Keratinocyte (primary cell): Measurements from ENCODE around the gene OR4K14. TPM values are rescaled to one million over a fixed set of nuclear protein-coding genes. Genes with fewer than 3 reads are reported as not detected.

ENCODE experiments used
- DNase-seq: peaks from one replicate; pipeline ENCODE4 v3.0.0-alpha.2; 2011; ENCODE audit warnings: low read depth, missing footprints, low spot score
- FAIRE-seq: peaks from 2 replicates; lab custom pipeline; 2011; peaks lifted over from hg19 to GRCh38; lab: Jason Lieb, UNC
- H2AFZ ChIP-seq: 2 replicates; pipeline ENCODE4 v1.6.0; 2012; ENCODE audit warnings: low read length, control low read depth, inconsistent platforms; ENCODE audit not compliant: control insufficient read depth
- H3K27ac ChIP-seq: 2 replicates; pipeline ENCODE4 v1.5.1; 2011; ENCODE audit warnings: low read length; ENCODE audit not compliant: control insufficient read depth, insufficient read depth
- H3K27me3 ChIP-seq: 3 replicates; pipeline ENCODE4 v1.6.0; 2011; ENCODE audit warnings: low read length; ENCODE audit not compliant: control insufficient read depth, insufficient read depth; ENCODE audit errors: extremely low read depth
- H3K36me3 ChIP-seq, 2 experiments: 2 replicates in 1 of 2; 3 replicates in 1 of 2; pipeline ENCODE4 v1.5.1; 2011; ENCODE audit warnings: low read length in 2 of 2, mild to moderate bottlenecking in 1 of 2; ENCODE audit not compliant: control insufficient read depth in 2 of 2, insufficient read depth in 2 of 2; ENCODE audit errors: extremely low read depth in 1 of 2
- H3K4me1 ChIP-seq: 3 replicates; pipeline ENCODE4 v1.5.1; 2011; ENCODE audit warnings: low read length; ENCODE audit not compliant: control insufficient read depth, insufficient read depth; ENCODE audit errors: extremely low read depth
- H3K4me2 ChIP-seq: 3 replicates; pipeline ENCODE4 v1.6.0; 2011; ENCODE audit warnings: low read depth, low read length; ENCODE audit not compliant: control insufficient read depth, insufficient read depth; ENCODE audit errors: extremely low read depth
- H3K4me3 ChIP-seq, 3 experiments: fragments of 200-600 bp in 1 of 3; sonication (generic) in 1 of 3; 2 replicates in 2 of 3; 3 replicates in 1 of 3; pipeline ENCODE4 v1.5.1; 2011 to 2016; ENCODE audit warnings: low read length in 3 of 3, mild to moderate bottlenecking in 3 of 3, control low read depth in 2 of 3, inconsistent platforms in 1 of 3, low read depth in 1 of 3, mixed read lengths in 1 of 3, mixed run types in 1 of 3, moderate library complexity in 1 of 3; ENCODE audit not compliant: control insufficient read depth in 2 of 3, insufficient read depth in 2 of 3; ENCODE audit errors: extremely low read depth in 1 of 3
- H3K79me2 ChIP-seq: 2 replicates; pipeline ENCODE4 v1.6.0; 2012; ENCODE audit warnings: low read length; ENCODE audit not compliant: control insufficient read depth, insufficient read depth
- H3K9ac ChIP-seq: 3 replicates; pipeline ENCODE4 v1.6.0; 2011; ENCODE audit warnings: low read length; ENCODE audit not compliant: control insufficient read depth, insufficient read depth; ENCODE audit errors: extremely low read depth
- H3K9me1 ChIP-seq: 3 replicates; pipeline ENCODE4 v1.6.0; 2011; ENCODE audit warnings: low read length; ENCODE audit not compliant: control insufficient read depth, insufficient read depth; ENCODE audit errors: extremely low read depth
- H3K9me3 ChIP-seq: 2 replicates; pipeline ENCODE4 v1.5.1; 2012; ENCODE audit warnings: low read depth, low read length; ENCODE audit not compliant: control insufficient read depth
- H4K20me1 ChIP-seq: 3 replicates; pipeline ENCODE4 v1.6.0; 2011; ENCODE audit warnings: low read length; ENCODE audit not compliant: control insufficient read depth, insufficient read depth; ENCODE audit errors: extremely low read depth
- EZH2 ChIP-seq: IDR thresholded peaks from one replicate; pipeline ENCODE4 v1.6.1; 2012; ENCODE audit warnings: inconsistent platforms, mild to moderate bottlenecking, low read length, moderate library complexity
- dilution Hi-C: fragments of 300-500 bp; cut with MboI; formaldehyde crosslinking; loops from one replicate; pipeline ENCODE4 v1.7.0; 2020; ENCODE audit warnings: low sequenced_read_pairs; ENCODE audit not compliant: extremely low pct_ligation_motif_present
- polyA plus RNA-seq, 5 experiments: library from polyadenylated mRNA; depleted of rRNA in 3 of 5; stranded (reverse) in 3 of 5; stranded (forward) in 1 of 5; unstranded in 1 of 5; fragments of >200 nt; gene quantifications; 1 replicate in 1 of 5; 2 replicates in 3 of 5; 3 replicates in 1 of 5; pipeline versions ENCODE4 v1.2.1 to v1.2.3, GENCODE V29; 2011 to 2012; ENCODE audit warnings: missing spikeins in 2 of 5, low read depth in 1 of 5, low replicate concordance in 1 of 5
- TF ChIP-seq, protein P1 (sequence below), 3 experiments: IDR thresholded peaks in 1 of 3; conservative IDR thresholded peaks in 1 of 3; optimal IDR thresholded peaks in 1 of 3; 2 replicates in 2 of 3; 3 replicates in 1 of 3; pipeline versions ENCODE3 to v1.5.1; 2011; ENCODE audit warnings: low read length in 3 of 3, mild to moderate bottlenecking in 3 of 3, moderate library complexity in 2 of 3, control low read depth in 1 of 3, inconsistent platforms in 1 of 3; ENCODE audit not compliant: insufficient read depth in 2 of 3; ENCODE audit errors: extremely low read depth in 1 of 3

OR4K14 gene
- polyA plus RNA-seq, 1 donor (not counting 4 experiments of a cell fraction or from before 2014, with no cell fraction given) = not detected

DNA sequence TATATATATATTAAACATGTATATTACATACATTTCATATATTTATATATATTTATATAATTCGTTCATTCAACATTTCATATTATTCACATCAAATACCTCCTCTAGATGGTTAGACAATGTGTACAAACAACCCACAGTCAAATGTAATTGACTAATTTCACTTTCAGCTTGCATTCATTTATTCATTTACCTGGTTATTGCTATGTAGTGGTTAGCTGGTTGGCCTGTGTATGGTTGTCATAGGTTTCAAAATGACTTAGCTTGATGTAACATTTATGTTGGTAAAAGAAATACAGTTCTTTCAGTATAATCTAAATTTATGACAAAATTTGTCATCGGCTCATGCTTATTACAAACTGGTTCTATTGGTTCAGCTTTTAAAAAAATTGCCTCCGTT lies 16.3 kb upstream of the OR4K14 start:
- no peaks in the 10 kb centered on the region for H3K36me3 ChIP-seq
- dilution Hi-C loops = no loop called here
- no peak overlapping the region for H2AFZ ChIP-seq
- H3K4me2 ChIP-seq = no peak overlapping the region
- no peaks in the 10 kb centered on the region for H4K20me1 ChIP-seq
- no peaks in the 10 kb centered on the region for H3K9me1 ChIP-seq
- no peaks in the 10 kb centered on the region for H3K27me3 ChIP-seq
- no peak overlapping the region for H3K27ac ChIP-seq
- peaks cover 5% of the 10 kb centered on the region for H3K9me3 ChIP-seq
- no peak overlapping the region for H3K4me3 ChIP-seq
- H3K79me2 ChIP-seq = no peaks in the 10 kb centered on the region
- DNase-seq (no peak), FAIRE-seq (no peak)
- no peaks in the 10 kb centered on the region for H3K4me1 ChIP-seq
- TF ChIP-seq, protein P1, sequence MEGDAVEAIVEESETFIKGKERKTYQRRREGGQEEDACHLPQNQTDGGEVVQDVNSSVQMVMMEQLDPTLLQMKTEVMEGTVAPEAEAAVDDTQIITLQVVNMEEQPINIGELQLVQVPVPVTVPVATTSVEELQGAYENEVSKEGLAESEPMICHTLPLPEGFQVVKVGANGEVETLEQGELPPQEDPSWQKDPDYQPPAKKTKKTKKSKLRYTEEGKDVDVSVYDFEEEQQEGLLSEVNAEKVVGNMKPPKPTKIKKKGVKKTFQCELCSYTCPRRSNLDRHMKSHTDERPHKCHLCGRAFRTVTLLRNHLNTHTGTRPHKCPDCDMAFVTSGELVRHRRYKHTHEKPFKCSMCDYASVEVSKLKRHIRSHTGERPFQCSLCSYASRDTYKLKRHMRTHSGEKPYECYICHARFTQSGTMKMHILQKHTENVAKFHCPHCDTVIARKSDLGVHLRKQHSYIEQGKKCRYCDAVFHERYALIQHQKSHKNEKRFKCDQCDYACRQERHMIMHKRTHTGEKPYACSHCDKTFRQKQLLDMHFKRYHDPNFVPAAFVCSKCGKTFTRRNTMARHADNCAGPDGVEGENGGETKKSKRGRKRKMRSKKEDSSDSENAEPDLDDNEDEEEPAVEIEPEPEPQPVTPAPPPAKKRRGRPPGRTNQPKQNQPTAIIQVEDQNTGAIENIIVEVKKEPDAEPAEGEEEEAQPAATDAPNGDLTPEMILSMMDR (optimal IDR thresholded peaks at IDR 0.05 in 1 of 3, IDR thresholded peaks at IDR 0.05 in 1 of 3, conservative IDR thresholded peaks at IDR 0.05 in 1 of 3; ENCODE audit: extremely low read depth in 1 of 3, insufficient read depth in 2 of 3, low read length in 3 of 3) = no peak
- no peak for TF ChIP-seq EZH2
- no peak overlapping the region for H3K9ac ChIP-seq

DNA sequence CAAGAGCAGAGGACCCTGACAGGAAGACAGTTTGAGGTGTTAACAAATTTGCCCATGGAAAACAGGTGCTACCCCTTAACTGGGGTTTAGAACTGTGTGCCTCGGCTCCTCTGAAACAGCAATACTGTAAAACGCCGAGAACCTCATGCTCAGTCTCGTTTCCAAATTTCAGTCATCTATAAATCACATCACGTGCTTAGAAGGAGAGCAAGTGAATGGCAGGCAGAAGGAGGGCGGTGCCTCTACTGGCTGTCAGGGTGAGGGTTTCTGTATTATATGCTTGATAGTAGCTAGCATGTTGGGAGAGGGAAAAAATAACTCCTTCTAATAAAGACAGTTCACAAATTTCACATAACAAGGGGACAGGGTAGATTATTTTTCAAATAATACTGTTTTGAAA lies 12.0 kb upstream of the OR4K14 start:
- H3K9ac ChIP-seq = no peak overlapping the region
- no peak overlapping the region for H3K4me3 ChIP-seq
- H3K36me3 ChIP-seq = no peaks in the 10 kb centered on the region
- H4K20me1 ChIP-seq = no peaks in the 10 kb centered on the region
- TF ChIP-seq, protein P1 (optimal IDR thresholded peaks at IDR 0.05 in 1 of 3, IDR thresholded peaks at IDR 0.05 in 1 of 3, conservative IDR thresholded peaks at IDR 0.05 in 1 of 3; ENCODE audit: extremely low read depth in 1 of 3, insufficient read depth in 2 of 3, low read length in 3 of 3) = no peak
- TF ChIP-seq EZH2 = no peak
- H3K27me3 ChIP-seq = no peaks in the 10 kb centered on the region
- no peaks in the 10 kb centered on the region for H3K9me1 ChIP-seq
- peaks cover 8% of the 10 kb centered on the region for H3K9me3 ChIP-seq
- no peak overlapping the region for H3K27ac ChIP-seq
- no peak for FAIRE-seq
- no peaks in the 10 kb centered on the region for H3K79me2 ChIP-seq
- H3K4me2 ChIP-seq = no peak overlapping the region
- no peak for DNase-seq
- H2AFZ ChIP-seq = no peak overlapping the region
- dilution Hi-C loops = no loop called here
- H3K4me1 ChIP-seq = no peaks in the 10 kb centered on the region
